Left colon (tissue), 2 donors: ENCODE data around the gene TARDBP. TPM values are rescaled to one million over a fixed set of nuclear protein-coding genes. Genes with fewer than 3 reads are reported as not detected.
"Not testable (repeated sequence)": the region's sequence is repeated elsewhere in the genome, so short reads cannot be mapped to it uniquely, and the experiment has no call there.

Source experiments
- ATAC-seq: fragments of 200-7000 bp; cut with Tn5 transposase; one replicate; pipeline ENCODE4 v1.9.1; 2020; ENCODE audit warnings: mild to moderate bottlenecking, moderate library complexity
- DNase-seq, 2 donors: peaks; one replicate each; pipeline ENCODE4 v3.0.0-alpha.2; 2020
- intact Hi-C, 2 donors: fragments of 100-400 bp; cut with DNase I in 1 of 2; cut with micrococcal nuclease in 1 of 2; formaldehyde crosslinking; loops; one replicate each; pipeline versions ENCODE4 v1.11.2 to v1.14.0; 2022; cut with DNase I, micrococcal nuclease
- total RNA-seq, 2 donors: library from RNA; stranded (reverse); fragmentation: NEBNext Ultra II Directional; extraction: Animal tissue kit (Norgen Biotek cat#: 25700); gene quantifications; one replicate each; pipeline ENCODE4 v1.2.1, GENCODE V29; 2021
- donor health status: DM: no; HTN: no; CAD: no.
- donor health status: DM: yes; HTN: yes; CAD: no.

The TARDBP gene
- total RNA-seq, 2 donors from 2014 or later = 112 to 121 TPM

DNA sequence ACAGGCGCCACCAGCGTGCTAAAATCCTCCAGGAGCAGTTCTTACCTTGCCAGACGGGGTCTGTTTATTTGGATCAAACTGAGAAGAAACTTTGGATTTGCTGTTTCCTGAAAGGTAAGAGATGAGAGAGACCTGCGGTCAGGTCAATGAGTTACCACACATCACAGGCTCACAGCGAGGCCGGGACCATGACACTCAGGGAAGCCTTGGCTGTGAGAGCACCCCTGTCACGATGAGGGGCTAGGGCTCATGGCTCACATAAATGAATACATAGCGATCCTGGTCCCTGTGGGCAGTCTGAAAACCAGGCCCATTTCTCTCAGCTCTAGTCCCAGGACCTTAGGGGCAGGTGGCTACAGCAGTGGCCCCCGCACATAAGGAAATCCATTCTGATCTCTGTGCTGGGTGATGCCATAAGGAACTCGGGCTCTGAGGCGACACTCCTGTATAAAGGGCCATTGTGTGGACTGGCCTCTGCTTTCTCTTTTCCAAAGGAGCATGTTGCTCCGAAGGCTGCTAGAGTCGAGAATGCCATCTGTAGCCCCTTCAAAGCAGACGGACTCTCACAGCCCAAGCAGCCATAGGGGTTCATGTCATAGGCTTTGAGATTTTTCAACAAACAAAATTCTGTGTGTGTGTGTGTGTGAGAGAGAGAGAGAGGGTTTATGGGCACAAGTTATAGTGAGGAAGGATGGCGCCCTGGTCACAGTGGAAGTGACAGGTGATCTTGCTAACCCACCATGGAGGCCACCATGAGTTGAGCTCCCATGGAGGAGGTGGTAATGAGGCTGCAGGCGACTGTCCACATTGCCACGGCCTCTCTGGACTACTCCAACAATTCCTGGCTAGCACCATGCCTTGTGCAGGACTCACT, 56.4 kb downstream of the TARDBP start:
- DNase-seq (no peak), ATAC-seq (peak; percentile 31)
- intact Hi-C loops = no loop called here

GRCh38 chr1:11070876-11071275, 58.4 kb downstream of the TARDBP start:
- DNase-seq (no peak), ATAC-seq (no peak)
- intact Hi-C loops = no loop called here

DNA sequence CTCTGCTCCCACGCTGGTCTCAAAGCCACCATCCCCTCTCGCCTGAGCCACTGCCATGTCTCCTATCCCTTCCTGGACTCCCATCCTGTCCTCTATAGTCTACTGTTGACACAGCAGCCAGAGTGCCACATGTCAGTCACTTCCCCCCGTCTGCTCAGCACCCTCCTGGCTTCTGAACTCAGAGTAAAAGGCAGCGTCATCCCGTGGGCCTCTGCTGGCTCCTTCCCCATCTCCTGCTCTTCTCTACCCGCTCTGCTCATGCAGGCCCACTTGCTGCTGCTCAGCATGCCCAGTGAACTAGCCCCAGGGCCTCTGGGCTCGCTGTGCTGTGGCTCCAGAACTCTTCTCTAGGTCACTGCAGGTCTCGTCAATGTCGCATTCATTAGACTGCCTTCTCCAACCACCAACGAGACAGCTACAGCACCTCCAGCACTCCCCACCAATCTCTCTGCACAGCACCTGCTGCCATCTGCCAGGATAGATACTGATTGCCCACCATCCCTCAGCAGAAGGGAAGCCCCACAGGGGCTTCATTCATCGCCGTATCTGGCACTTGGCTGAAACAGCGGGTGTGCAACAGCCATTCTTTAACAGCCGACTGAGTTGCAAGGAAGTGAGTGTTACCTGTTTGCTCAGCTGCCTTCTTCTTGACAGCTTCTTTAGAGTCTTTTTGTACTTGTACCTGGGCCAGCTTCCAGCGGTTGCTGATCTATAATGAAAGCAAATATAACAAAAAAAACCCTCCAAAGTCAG, 59.2 kb downstream of the TARDBP start:
- ATAC-seq = peak; percentile 69
- intact Hi-C loops = no loop called here

GRCh38 chr1:11072216-11072917, 59.9 kb downstream of the TARDBP start:
- no peak for DNase-seq
- peak; percentile 54 for ATAC-seq
- intact Hi-C loops = no loop called here

More for the DNA sequence above, 59.2 kb downstream of the TARDBP start:
- no peak for DNase-seq

- DNase-seq, intact Hi-C loops, ATAC-seq: not testable (repeated sequence)
Observed at GRCh38 chr1:11073398-11073797, 60.9 kb downstream of the TARDBP start.

Other genes with a start within 250 kb of the TARDBP start
- gene CASZ1, start 216.0 kb upstream of the TARDBP start, total RNA-seq = 10 to 100 TPM; 61.3 to 63.8 TPM
- not detected for gene MASP2, start 34.6 kb downstream of the TARDBP start, total RNA-seq
- gene SRM, start 47.4 kb downstream of the TARDBP start, total RNA-seq = 10 to 100 TPM; 17.8 to 29.9 TPM
- gene EXOSC10, start 87.2 kb downstream of the TARDBP start, total RNA-seq = 10 to 100 TPM; 38.2 to 54.3 TPM
- gene ANGPTL7, start 176.7 kb downstream of the TARDBP start, total RNA-seq = under 1 TPM; 0.34 to 0.81 TPM
- gene MTOR, start 249.9 kb downstream of the TARDBP start, total RNA-seq = 10 to 100 TPM; 31.0 to 40.1 TPM